Keratinocyte (primary cell): ENCODE measurements around the gene RAI1. TPM values are rescaled to one million over a fixed set of nuclear protein-coding genes. Genes with fewer than 3 reads are reported as not detected.
A peak's percentile ranks its signal among the peaks of the same experiment; 100 is the strongest.

Experiments used
- DNase-seq: peaks from one replicate; pipeline ENCODE4 v3.0.0-alpha.2; 2011; ENCODE audit warnings: low read depth, missing footprints, low spot score
- FAIRE-seq: peaks from 2 replicates; lab custom pipeline; 2011; peaks lifted over from hg19 to GRCh38; lab: Jason Lieb, UNC
- H2AFZ ChIP-seq: 2 replicates; pipeline ENCODE4 v1.6.0; 2012; ENCODE audit warnings: low read length, control low read depth, inconsistent platforms; ENCODE audit not compliant: control insufficient read depth
- H3K27ac ChIP-seq: 2 replicates; pipeline ENCODE4 v1.5.1; 2011; ENCODE audit warnings: low read length; ENCODE audit not compliant: control insufficient read depth, insufficient read depth
- H3K27me3 ChIP-seq: 3 replicates; pipeline ENCODE4 v1.6.0; 2011; ENCODE audit warnings: low read length; ENCODE audit not compliant: control insufficient read depth, insufficient read depth; ENCODE audit errors: extremely low read depth
- H3K36me3 ChIP-seq, 2 experiments: 2 replicates in 1 of 2; 3 replicates in 1 of 2; pipeline ENCODE4 v1.5.1; 2011; ENCODE audit warnings: low read length in 2 of 2, mild to moderate bottlenecking in 1 of 2; ENCODE audit not compliant: control insufficient read depth in 2 of 2, insufficient read depth in 2 of 2; ENCODE audit errors: extremely low read depth in 1 of 2
- H3K4me1 ChIP-seq: 3 replicates; pipeline ENCODE4 v1.5.1; 2011; ENCODE audit warnings: low read length; ENCODE audit not compliant: control insufficient read depth, insufficient read depth; ENCODE audit errors: extremely low read depth
- H3K4me2 ChIP-seq: 3 replicates; pipeline ENCODE4 v1.6.0; 2011; ENCODE audit warnings: low read depth, low read length; ENCODE audit not compliant: control insufficient read depth, insufficient read depth; ENCODE audit errors: extremely low read depth
- H3K4me3 ChIP-seq, 3 experiments: fragments of 200-600 bp in 1 of 3; sonication (generic) in 1 of 3; 2 replicates in 2 of 3; 3 replicates in 1 of 3; pipeline ENCODE4 v1.5.1; 2011 to 2016; ENCODE audit warnings: low read length in 3 of 3, mild to moderate bottlenecking in 3 of 3, control low read depth in 2 of 3, inconsistent platforms in 1 of 3, low read depth in 1 of 3, mixed read lengths in 1 of 3, mixed run types in 1 of 3, moderate library complexity in 1 of 3; ENCODE audit not compliant: control insufficient read depth in 2 of 3, insufficient read depth in 2 of 3; ENCODE audit errors: extremely low read depth in 1 of 3
- H3K79me2 ChIP-seq: 2 replicates; pipeline ENCODE4 v1.6.0; 2012; ENCODE audit warnings: low read length; ENCODE audit not compliant: control insufficient read depth, insufficient read depth
- H3K9ac ChIP-seq: 3 replicates; pipeline ENCODE4 v1.6.0; 2011; ENCODE audit warnings: low read length; ENCODE audit not compliant: control insufficient read depth, insufficient read depth; ENCODE audit errors: extremely low read depth
- H3K9me1 ChIP-seq: 3 replicates; pipeline ENCODE4 v1.6.0; 2011; ENCODE audit warnings: low read length; ENCODE audit not compliant: control insufficient read depth, insufficient read depth; ENCODE audit errors: extremely low read depth
- H3K9me3 ChIP-seq: 2 replicates; pipeline ENCODE4 v1.5.1; 2012; ENCODE audit warnings: low read depth, low read length; ENCODE audit not compliant: control insufficient read depth
- H4K20me1 ChIP-seq: 3 replicates; pipeline ENCODE4 v1.6.0; 2011; ENCODE audit warnings: low read length; ENCODE audit not compliant: control insufficient read depth, insufficient read depth; ENCODE audit errors: extremely low read depth
- CTCF ChIP-seq, 3 experiments: IDR thresholded peaks in 1 of 3; conservative IDR thresholded peaks in 1 of 3; optimal IDR thresholded peaks in 1 of 3; 2 replicates in 2 of 3; 3 replicates in 1 of 3; pipeline versions ENCODE3 to v1.5.1; 2011; ENCODE audit warnings: low read length in 3 of 3, mild to moderate bottlenecking in 3 of 3, moderate library complexity in 2 of 3, control low read depth in 1 of 3, inconsistent platforms in 1 of 3; ENCODE audit not compliant: insufficient read depth in 2 of 3; ENCODE audit errors: extremely low read depth in 1 of 3
- EZH2 ChIP-seq: IDR thresholded peaks from one replicate; pipeline ENCODE4 v1.6.1; 2012; ENCODE audit warnings: inconsistent platforms, mild to moderate bottlenecking, low read length, moderate library complexity
- dilution Hi-C: fragments of 300-500 bp; cut with MboI; formaldehyde crosslinking; loops from one replicate; pipeline ENCODE4 v1.7.0; 2020; ENCODE audit warnings: low sequenced_read_pairs; ENCODE audit not compliant: extremely low pct_ligation_motif_present
- polyA plus RNA-seq, 5 experiments: library from polyadenylated mRNA; depleted of rRNA in 3 of 5; stranded (reverse) in 3 of 5; stranded (forward) in 1 of 5; unstranded in 1 of 5; fragments of >200 nt; gene quantifications; 1 replicate in 1 of 5; 2 replicates in 3 of 5; 3 replicates in 1 of 5; pipeline versions ENCODE4 v1.2.1 to v1.2.3, GENCODE V29; 2011 to 2012; ENCODE audit warnings: missing spikeins in 2 of 5, low read depth in 1 of 5, low replicate concordance in 1 of 5

Gene RAI1
- polyA plus RNA-seq, 1 donor (not counting 4 experiments of a cell fraction or from before 2014, with no cell fraction given) = 2.6 TPM

GRCh38 chr17:17722906-17723353 lies 41.7 kb downstream of the RAI1 start:
- Histone ChIP-seq H3K79me2 (peaks cover 50% of the 10 kb centered on the region), H3K4me1 (peaks cover 27% of the 10 kb centered on the region), H4K20me1 (peaks cover 43% of the 10 kb centered on the region), H3K36me3 (peaks cover 2 to 8% of the 10 kb centered on the region in 2 experiments), H3K9me1 (peaks cover 10% of the 10 kb centered on the region), H3K27me3 (no peaks in the 10 kb centered on the region), H3K4me3 (peak overlapping the region in 1 of 3 experiments; percentile 37), H3K4me2 (peak overlapping the region; percentile 51), H2AFZ (no peak overlapping the region), H3K27ac (no peak overlapping the region), H3K9me3 (no peaks in the 10 kb centered on the region), H3K9ac (no peak overlapping the region)
- DNase-seq (no peak), FAIRE-seq (no peak)
- dilution Hi-C loops = no loop called here
- no peak for TF ChIP-seq EZH2
- TF ChIP-seq CTCF (optimal IDR thresholded peaks at IDR 0.05 in 1 of 3, IDR thresholded peaks at IDR 0.05 in 1 of 3, conservative IDR thresholded peaks at IDR 0.05 in 1 of 3; ENCODE audit: extremely low read depth in 1 of 3, insufficient read depth in 2 of 3, low read length in 3 of 3) = no peak

GRCh38 chr17:17723354-17724261 lies 42.4 kb downstream of the RAI1 start:
- Histone ChIP-seq H3K4me1 (peaks cover 34% of the 10 kb centered on the region), H3K27me3 (no peaks in the 10 kb centered on the region), H3K27ac (no peak overlapping the region), H3K4me3 (peak overlapping the region in 2 of 3 experiments; percentile 14 to 37), H3K79me2 (peaks cover 53% of the 10 kb centered on the region), H3K4me2 (peak overlapping the region; percentile 60), H3K9ac (peak overlapping the region; percentile 22), H3K9me1 (peaks cover 9% of the 10 kb centered on the region), H2AFZ (no peak overlapping the region), H3K36me3 (peaks cover 2 to 5% of the 10 kb centered on the region in 2 experiments), H4K20me1 (peaks cover 44% of the 10 kb centered on the region), H3K9me3 (no peaks in the 10 kb centered on the region)
- dilution Hi-C loops = no loop called here
- DNase-seq = no peak
- FAIRE-seq = no peak
- TF ChIP-seq EZH2 (no peak), CTCF (optimal IDR thresholded peaks at IDR 0.05 in 1 of 3, IDR thresholded peaks at IDR 0.05 in 1 of 3, conservative IDR thresholded peaks at IDR 0.05 in 1 of 3; ENCODE audit: extremely low read depth in 1 of 3, insufficient read depth in 2 of 3, low read length in 3 of 3) (no peak)
